ENCODE measurements around the gene SLC35B2. TPM values are rescaled to one million over a fixed set of nuclear protein-coding genes. Genes with fewer than 3 reads are reported as not detected.

SLC35B2 gene
- total and polyA plus RNA-seq, 9 of the 15 experiments (the other 6 are each of a cell fraction or from before 2014, with no cell fraction given), result 14.5 to 59.1 (median 47.1) TPM

- no peak for TF ChIP-seq E4F1 (CRISPR knock-in tag; IDR thresholded peaks at IDR 0.05; ENCODE audit: borderline replicate concordance)
- TF ChIP-seq ZFP36 (IDR thresholded peaks at IDR 0.05; ENCODE audit: low read depth, low read length, partially characterized antibody), result no peak
- TF ChIP-seq DMBX1 (CRISPR knock-in tag; IDR thresholded peaks at IDR 0.05; ENCODE audit: borderline replicate concordance), result no peak
- peak; percentile 84 for TF ChIP-seq RBM22 (IDR thresholded peaks at IDR 0.05; ENCODE audit: low read depth, low read length, poor library complexity, severe bottlenecking)
- peak; percentile 74 for TF ChIP-seq CEBPB (tag; IDR thresholded peaks at IDR 0.05)
- no peak; a peak in 1 of 4 replicates for TF ChIP-seq ETV6 (IDR thresholded peaks at IDR 0.05; ENCODE audit: borderline replicate concordance in 1 of 2, low read depth in 2 of 2, low read length in 1 of 2)
- TF ChIP-seq ETV6 (CRISPR knock-in tag; IDR thresholded peaks at IDR 0.05; ENCODE audit: borderline replicate concordance), result peak; percentile 85
- peak; percentile 64 to 76; a peak in 3 of 4 replicates for TF ChIP-seq HDAC1 (IDR thresholded peaks at IDR 0.05)
- peak; percentile 93 to 98 (median 95) for TF ChIP-seq CTCF (IDR thresholded peaks at IDR 0.05 in 2 of 3, conservative IDR thresholded peaks at IDR 0.05 in 1 of 3; ENCODE audit: insufficient read depth in 2 of 3, low read depth in 1 of 3, low read length in 3 of 3)
- peak; percentile 57 for TF ChIP-seq NCOR1 (IDR thresholded peaks at IDR 0.05)
- peak; percentile 70; the same call in 1 of the 2 replicates for TF ChIP-seq PHF21A (IDR thresholded peaks at IDR 0.05; ENCODE audit: borderline replicate concordance, low read depth)
- 0 out of 2 replicates have a peak, but pooled peaks have one; percentile 53 for TF ChIP-seq RHOXF2B (CRISPR knock-in tag; conservative IDR thresholded peaks at IDR 0.05)
- TF ChIP-seq ZKSCAN1 (IDR thresholded peaks at IDR 0.05; ENCODE audit: low read depth, low read length), result no peak; the same call in 1 of the 2 replicates
- no peak for TF ChIP-seq SETDB1 (IDR thresholded peaks at IDR 0.05; ENCODE audit: low read length)
- TF ChIP-seq ZNF3 (CRISPR knock-in tag; IDR thresholded peaks at IDR 0.05), result no peak
- TF ChIP-seq ATF6 (CRISPR knock-in tag; IDR thresholded peaks at IDR 0.05), result peak; percentile 56; the same call in 1 of the 2 replicates
- peak; percentile 46; the same call in 1 of the 2 replicates for TF ChIP-seq ZNF24 (IDR thresholded peaks at IDR 0.05)
- TF ChIP-seq NFIC (IDR thresholded peaks at IDR 0.05), result peak; percentile 52
- no peak for TF ChIP-seq ZNF408 (CRISPR knock-in tag; IDR thresholded peaks at IDR 0.05; ENCODE audit: low read depth)
Observed at GRCh38 chr6:44237813-44238433, 19.4 kb downstream of the SLC35B2 start (continued).

All from K562 (cell line).